ENCODE data around the gene COL8A2. TPM values are rescaled to one million over a fixed set of nuclear protein-coding genes. Genes with fewer than 3 reads are reported as not detected.
A peak's percentile ranks its signal among the peaks of the same experiment; 100 is the strongest.

COL8A2 gene
- total and polyA plus RNA-seq, 2 donors (not counting 3 experiments of a cell fraction or from before 2014, with no cell fraction given): 1.2 to 1.3 TPM

DNA sequence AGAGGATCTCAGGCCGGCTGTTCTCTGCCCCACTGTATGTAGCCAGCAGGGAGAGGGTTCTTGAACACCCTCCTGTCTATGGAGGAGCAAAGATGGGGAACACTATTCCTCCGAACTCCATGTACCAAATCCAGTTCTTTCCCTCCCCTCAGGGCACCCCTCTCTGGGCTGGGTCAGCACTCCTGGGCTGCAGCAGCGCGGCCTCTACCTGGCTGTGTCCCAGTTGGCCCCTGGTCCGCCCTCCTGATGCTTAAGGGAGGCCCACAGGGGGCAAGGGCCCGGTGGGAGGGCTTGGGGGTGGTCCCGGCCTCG is 36.8 kb downstream of the COL8A2 start:
- intact Hi-C loops (cut with micrococcal nuclease) (loop anchor here (1.0 kb wide), 2 partner anchors 157 to 205 kb away; partner anchors contain the start of genes AGO1 and AGO3), dilution Hi-C loops (cut with MboI; ENCODE audit: extremely low pct_ligation_motif_present, low sequenced_read_pairs) (no loop called here)
- H3K4me2 ChIP-seq (ENCODE audit: insufficient read depth, low read length): peak overlapping the region; percentile 44
- H3K9me1 ChIP-seq (replicated peaks; ENCODE audit: control insufficient read depth, extremely low read depth, insufficient read depth, low read length): no peaks in the 10 kb centered on the region
- CTCF ChIA-PET: no interaction called here
- H3K4me3 ChIP-seq (replicated peaks in 1 of 3; ENCODE audit: insufficient read depth in 1 of 3, low read depth in 1 of 3, low read length in 3 of 3): peak overlapping the region in 2 of 3 experiments; percentile 14 to 96
- DNase-seq (ENCODE audit: low read depth, low spot score) (no peak), FAIRE-seq (no peak)
- no TSS peak for BruUV-seq (replicated peaks)
- peaks cover 22% of the 10 kb centered on the region for H3K79me2 ChIP-seq (ENCODE audit: control insufficient read depth, insufficient read depth, low read length)
- peaks cover 10 to 22% of the 10 kb centered on the region in 2 experiments for H3K36me3 ChIP-seq (ENCODE audit: control insufficient read depth in 2 of 2, extremely low read depth in 1 of 2, insufficient read depth in 2 of 2, low read length in 2 of 2)
- H3K27ac ChIP-seq (ENCODE audit: insufficient read depth, low read depth, low read length): no peak overlapping the region
- H2AFZ ChIP-seq (ENCODE audit: low read depth, low read length): peak overlapping the region; percentile 94
- peaks cover 8% of the 10 kb centered on the region for H3K4me1 ChIP-seq (ENCODE audit: control insufficient read depth, extremely low read depth, insufficient read depth, low read length)
- no peaks in the 10 kb centered on the region for H4K20me1 ChIP-seq (replicated peaks; ENCODE audit: control insufficient read depth, extremely low read depth, insufficient read depth, low read length)
- TF ChIP-seq GATA2 (IDR thresholded peaks at IDR 0.05; ENCODE audit: insufficient read depth, insufficient read length, low read depth, low read length) (no peak), POLR2AphosphoS5 (IDR thresholded peaks at IDR 0.05; ENCODE audit: insufficient read depth, low read depth, low read length) (no peak), FOS (IDR thresholded peaks at IDR 0.05; ENCODE audit: borderline replicate concordance, insufficient read depth, low read length) (no peak), EZH2 (IDR thresholded peaks at IDR 0.05; ENCODE audit: borderline replicate concordance, low read depth, low read length, severe bottlenecking) (no peak), JUN (IDR thresholded peaks at IDR 0.05; ENCODE audit: borderline replicate concordance, insufficient read depth, insufficient read length, low read depth) (no peak), POLR2A (IDR thresholded peaks at IDR 0.05; ENCODE audit: low read depth, low read length) (no peak), MYC (IDR thresholded peaks at IDR 0.05; ENCODE audit: low read depth, low read length) (no peak)
- TF ChIP-seq, protein P1, sequence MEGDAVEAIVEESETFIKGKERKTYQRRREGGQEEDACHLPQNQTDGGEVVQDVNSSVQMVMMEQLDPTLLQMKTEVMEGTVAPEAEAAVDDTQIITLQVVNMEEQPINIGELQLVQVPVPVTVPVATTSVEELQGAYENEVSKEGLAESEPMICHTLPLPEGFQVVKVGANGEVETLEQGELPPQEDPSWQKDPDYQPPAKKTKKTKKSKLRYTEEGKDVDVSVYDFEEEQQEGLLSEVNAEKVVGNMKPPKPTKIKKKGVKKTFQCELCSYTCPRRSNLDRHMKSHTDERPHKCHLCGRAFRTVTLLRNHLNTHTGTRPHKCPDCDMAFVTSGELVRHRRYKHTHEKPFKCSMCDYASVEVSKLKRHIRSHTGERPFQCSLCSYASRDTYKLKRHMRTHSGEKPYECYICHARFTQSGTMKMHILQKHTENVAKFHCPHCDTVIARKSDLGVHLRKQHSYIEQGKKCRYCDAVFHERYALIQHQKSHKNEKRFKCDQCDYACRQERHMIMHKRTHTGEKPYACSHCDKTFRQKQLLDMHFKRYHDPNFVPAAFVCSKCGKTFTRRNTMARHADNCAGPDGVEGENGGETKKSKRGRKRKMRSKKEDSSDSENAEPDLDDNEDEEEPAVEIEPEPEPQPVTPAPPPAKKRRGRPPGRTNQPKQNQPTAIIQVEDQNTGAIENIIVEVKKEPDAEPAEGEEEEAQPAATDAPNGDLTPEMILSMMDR (IDR thresholded peaks at IDR 0.05; ENCODE audit: extremely low read depth in 1 of 2, insufficient read depth in 1 of 2, low read depth in 1 of 2, low read length in 2 of 2): no peak
- TF ChIP-seq, protein P2, sequence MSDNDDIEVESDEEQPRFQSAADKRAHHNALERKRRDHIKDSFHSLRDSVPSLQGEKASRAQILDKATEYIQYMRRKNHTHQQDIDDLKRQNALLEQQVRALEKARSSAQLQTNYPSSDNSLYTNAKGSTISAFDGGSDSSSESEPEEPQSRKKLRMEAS (IDR thresholded peaks at IDR 0.05; ENCODE audit: insufficient read depth, insufficient read length): no peak
- POLR2A ChIA-PET: no interaction called here
- no peaks in the 10 kb centered on the region for H3K27me3 ChIP-seq (ENCODE audit: control insufficient read depth in 2 of 2, insufficient read depth in 2 of 2, low read length in 2 of 2)
- H3K9me3 ChIP-seq (replicated peaks; ENCODE audit: control insufficient read depth, insufficient read depth, low read length): no peaks in the 10 kb centered on the region
- no peak overlapping the region for H3K9ac ChIP-seq (replicated peaks; ENCODE audit: extremely low read depth, insufficient read depth, low read length)

All from endothelial cell of umbilical vein (primary cell).